ENCODE results near the gene NFATC3. TPM values are rescaled to one million over a fixed set of nuclear protein-coding genes. Genes with fewer than 3 reads are reported as not detected.

The NFATC3 gene
- total and polyA plus RNA-seq, 4 donors, result 9.7 to 21.2 (median 16.8) TPM

GRCh38 chr16:68249371-68249770, 164.2 kb downstream of the NFATC3 start:
- Histone ChIP-seq H3K4me3 (ENCODE audit: low read depth in 1 of 3, low read length in 3 of 3) (no peak overlapping the region), H3K4me1 (ENCODE audit: control insufficient read depth in 4 of 4, insufficient read depth in 4 of 4, low read length in 3 of 4) (peaks cover 3 to 40% (median 32%) of the 10 kb centered on the region in 4 donors), H3K27me3 (ENCODE audit: control insufficient read depth in 4 of 4, insufficient read depth in 4 of 4, low read length in 3 of 4) (no peaks in the 10 kb centered on the region), H3K9me3 (ENCODE audit: control insufficient read depth in 4 of 4, low read length in 3 of 4) (no peaks in the 10 kb centered on the region), H3K36me3 (ENCODE audit: control insufficient read depth in 4 of 4, insufficient read depth in 3 of 4, low read depth in 1 of 4, low read length in 3 of 4) (peaks cover 0 to 8% (median 6%) of the 10 kb centered on the region in 4 donors), H3K27ac (ENCODE audit: low read depth in 1 of 2, low read length in 2 of 2) (no peak overlapping the region), H3K9ac (ENCODE audit: low read depth in 1 of 2, low read length in 2 of 2) (no peak overlapping the region)
- no peak for DNase-seq (ENCODE audit: low spot score)
- TF ChIP-seq RAD21 (IDR thresholded peaks at IDR 0.05) (no peak), EGR1 (IDR thresholded peaks at IDR 0.05; ENCODE audit: low read depth in 2 of 2) (no peak), RXRA (IDR thresholded peaks at IDR 0.05) (no peak), JUND (IDR thresholded peaks at IDR 0.05) (no peak), NR2F2 (IDR thresholded peaks at IDR 0.05) (no peak), TAF1 (conservative IDR thresholded peaks at IDR 0.05) (no peak), GABPA (IDR thresholded peaks at IDR 0.05 in 1 of 2, conservative IDR thresholded peaks at IDR 0.05 in 1 of 2) (no peak), ZBTB33 (IDR thresholded peaks at IDR 0.05) (no peak)
- TF ChIP-seq, protein P1, sequence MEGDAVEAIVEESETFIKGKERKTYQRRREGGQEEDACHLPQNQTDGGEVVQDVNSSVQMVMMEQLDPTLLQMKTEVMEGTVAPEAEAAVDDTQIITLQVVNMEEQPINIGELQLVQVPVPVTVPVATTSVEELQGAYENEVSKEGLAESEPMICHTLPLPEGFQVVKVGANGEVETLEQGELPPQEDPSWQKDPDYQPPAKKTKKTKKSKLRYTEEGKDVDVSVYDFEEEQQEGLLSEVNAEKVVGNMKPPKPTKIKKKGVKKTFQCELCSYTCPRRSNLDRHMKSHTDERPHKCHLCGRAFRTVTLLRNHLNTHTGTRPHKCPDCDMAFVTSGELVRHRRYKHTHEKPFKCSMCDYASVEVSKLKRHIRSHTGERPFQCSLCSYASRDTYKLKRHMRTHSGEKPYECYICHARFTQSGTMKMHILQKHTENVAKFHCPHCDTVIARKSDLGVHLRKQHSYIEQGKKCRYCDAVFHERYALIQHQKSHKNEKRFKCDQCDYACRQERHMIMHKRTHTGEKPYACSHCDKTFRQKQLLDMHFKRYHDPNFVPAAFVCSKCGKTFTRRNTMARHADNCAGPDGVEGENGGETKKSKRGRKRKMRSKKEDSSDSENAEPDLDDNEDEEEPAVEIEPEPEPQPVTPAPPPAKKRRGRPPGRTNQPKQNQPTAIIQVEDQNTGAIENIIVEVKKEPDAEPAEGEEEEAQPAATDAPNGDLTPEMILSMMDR (IDR thresholded peaks at IDR 0.05; ENCODE audit: low read depth, low read length, missing input control), result no peak
- 88% methylated on average over 4 of the region's 4 CpGs for WGBS

DNA sequence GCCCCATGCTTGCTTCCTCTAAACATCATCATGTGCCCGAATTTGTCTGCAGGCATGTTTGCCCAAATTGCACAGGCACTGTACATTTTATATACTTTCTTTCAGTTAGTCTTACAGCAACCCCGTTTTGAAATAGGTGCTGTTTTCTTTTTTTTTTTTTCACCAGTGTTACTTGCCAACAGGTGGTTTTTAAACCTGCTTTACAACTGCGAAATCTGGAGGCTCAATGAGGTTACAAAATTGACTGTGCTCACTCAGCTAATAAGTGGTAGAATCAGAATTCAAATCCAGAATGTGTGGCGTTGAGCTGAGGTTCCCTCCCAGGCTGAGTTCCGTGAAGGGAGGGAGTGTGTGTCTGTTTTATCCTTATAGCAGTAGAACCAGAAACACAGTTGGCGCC, 165.8 kb downstream of the NFATC3 start:
- peaks cover 2 to 26% (median 22%) of the 10 kb centered on the region in 4 donors for H3K4me1 ChIP-seq (ENCODE audit: control insufficient read depth in 4 of 4, insufficient read depth in 4 of 4, low read length in 3 of 4)
- H3K9ac ChIP-seq (ENCODE audit: low read depth in 1 of 2, low read length in 2 of 2), result no peak overlapping the region
- no peaks in the 10 kb centered on the region for H3K27me3 ChIP-seq (ENCODE audit: control insufficient read depth in 4 of 4, insufficient read depth in 4 of 4, low read length in 3 of 4)
- 92% methylated on average over 6 of the region's 6 CpGs for WGBS
- H3K27ac ChIP-seq (ENCODE audit: low read depth in 1 of 2, low read length in 2 of 2), result no peak overlapping the region
- no peaks in the 10 kb centered on the region for H3K9me3 ChIP-seq (ENCODE audit: control insufficient read depth in 4 of 4, low read length in 3 of 4)
- TF ChIP-seq ZBTB33 (IDR thresholded peaks at IDR 0.05) (no peak), JUND (IDR thresholded peaks at IDR 0.05) (no peak), ATF3 (IDR thresholded peaks at IDR 0.05) (no peak), RAD21 (IDR thresholded peaks at IDR 0.05) (no peak), FOXA2 (IDR thresholded peaks at IDR 0.05) (no peak), FOXA1 (IDR thresholded peaks at IDR 0.05) (no peak)
- TF ChIP-seq, protein P2, sequence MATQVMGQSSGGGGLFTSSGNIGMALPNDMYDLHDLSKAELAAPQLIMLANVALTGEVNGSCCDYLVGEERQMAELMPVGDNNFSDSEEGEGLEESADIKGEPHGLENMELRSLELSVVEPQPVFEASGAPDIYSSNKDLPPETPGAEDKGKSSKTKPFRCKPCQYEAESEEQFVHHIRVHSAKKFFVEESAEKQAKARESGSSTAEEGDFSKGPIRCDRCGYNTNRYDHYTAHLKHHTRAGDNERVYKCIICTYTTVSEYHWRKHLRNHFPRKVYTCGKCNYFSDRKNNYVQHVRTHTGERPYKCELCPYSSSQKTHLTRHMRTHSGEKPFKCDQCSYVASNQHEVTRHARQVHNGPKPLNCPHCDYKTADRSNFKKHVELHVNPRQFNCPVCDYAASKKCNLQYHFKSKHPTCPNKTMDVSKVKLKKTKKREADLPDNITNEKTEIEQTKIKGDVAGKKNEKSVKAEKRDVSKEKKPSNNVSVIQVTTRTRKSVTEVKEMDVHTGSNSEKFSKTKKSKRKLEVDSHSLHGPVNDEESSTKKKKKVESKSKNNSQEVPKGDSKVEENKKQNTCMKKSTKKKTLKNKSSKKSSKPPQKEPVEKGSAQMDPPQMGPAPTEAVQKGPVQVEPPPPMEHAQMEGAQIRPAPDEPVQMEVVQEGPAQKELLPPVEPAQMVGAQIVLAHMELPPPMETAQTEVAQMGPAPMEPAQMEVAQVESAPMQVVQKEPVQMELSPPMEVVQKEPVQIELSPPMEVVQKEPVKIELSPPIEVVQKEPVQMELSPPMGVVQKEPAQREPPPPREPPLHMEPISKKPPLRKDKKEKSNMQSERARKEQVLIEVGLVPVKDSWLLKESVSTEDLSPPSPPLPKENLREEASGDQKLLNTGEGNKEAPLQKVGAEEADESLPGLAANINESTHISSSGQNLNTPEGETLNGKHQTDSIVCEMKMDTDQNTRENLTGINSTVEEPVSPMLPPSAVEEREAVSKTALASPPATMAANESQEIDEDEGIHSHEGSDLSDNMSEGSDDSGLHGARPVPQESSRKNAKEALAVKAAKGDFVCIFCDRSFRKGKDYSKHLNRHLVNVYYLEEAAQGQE (IDR thresholded peaks at IDR 0.05), result no peak
- TF ChIP-seq, protein P3, sequence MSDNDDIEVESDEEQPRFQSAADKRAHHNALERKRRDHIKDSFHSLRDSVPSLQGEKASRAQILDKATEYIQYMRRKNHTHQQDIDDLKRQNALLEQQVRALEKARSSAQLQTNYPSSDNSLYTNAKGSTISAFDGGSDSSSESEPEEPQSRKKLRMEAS (IDR thresholded peaks at IDR 0.05), result no peak
- H3K36me3 ChIP-seq (ENCODE audit: control insufficient read depth in 4 of 4, insufficient read depth in 3 of 4, low read depth in 1 of 4, low read length in 3 of 4), result peaks cover 10 to 17% (median 14%) of the 10 kb centered on the region in 4 donors
- DNase-seq (ENCODE audit: low spot score), result no peak
- H3K4me3 ChIP-seq (ENCODE audit: low read depth in 1 of 3, low read length in 3 of 3), result no peak overlapping the region

Data from liver (tissue), 9 donors.